Natural killer cell treated with Interleukin-12 subunit alpha and Interleukin-12 subunit beta and Interleukin-15 and Interleukin-18, amount 100 ng/mL, for 72 hours (primary cell): ENCODE measurements around the gene AKAP9. TPM values are rescaled to one million over a fixed set of nuclear protein-coding genes. Genes with fewer than 3 reads are reported as not detected.
"Not testable (repeated sequence)": the region's sequence is repeated elsewhere in the genome, so short reads cannot be mapped to it uniquely, and the experiment has no call there.

Source experiments
- ATAC-seq, 2 donors: fragments of 150-1000 bp; cut with Tn5 transposase in 1 of 2; sonication (Bioruptor Pico), chemical (Tn5 transposase) in 1 of 2; 2 replicates each; pipeline ENCODE4 v1.10.0; 2021
- DNase-seq: peaks from one replicate; pipeline ENCODE4 v3.0.0; 2022; ENCODE audit warnings: low spot score
- H3K27ac Mint-ChIP-seq, 2 donors: 1 replicate in 1 of 2; 2 replicates in 1 of 2; pipeline ENCODE4 v1.8.0; 2022; ENCODE audit warnings: mixed read lengths in 2 of 2, mild to moderate bottlenecking in 1 of 2, moderate library complexity in 1 of 2
- H3K27me3 Mint-ChIP-seq, 2 donors: 1 replicate in 1 of 2; 2 replicates in 1 of 2; pipeline ENCODE4 v1.8.0; 2022; ENCODE audit warnings: mixed read lengths in 2 of 2
- H3K36me3 Mint-ChIP-seq: one replicate; pipeline ENCODE4 v1.8.0; 2022; ENCODE audit warnings: mixed read lengths
- H3K4me1 Mint-ChIP-seq, 2 donors: 1 replicate in 1 of 2; 2 replicates in 1 of 2; pipeline ENCODE4 v1.8.0; 2022; ENCODE audit warnings: low read depth in 2 of 2, mixed read lengths in 2 of 2, mild to moderate bottlenecking in 1 of 2
- H3K4me3 Mint-ChIP-seq: one replicate; pipeline ENCODE4 v1.8.0; 2022; ENCODE audit warnings: mixed read lengths
- H3K9me3 Mint-ChIP-seq: 2 replicates; pipeline ENCODE4 v1.8.0; 2022; ENCODE audit warnings: mixed read lengths
- total RNA-seq, 2 donors: library from RNA; stranded (reverse); gene quantifications; one replicate each; pipeline ENCODE4 v1.2.3, GENCODE V29; 2022

The AKAP9 gene
- total RNA-seq, 2 donors from 2014 or later, result 39.1 to 51.9 TPM

DNA sequence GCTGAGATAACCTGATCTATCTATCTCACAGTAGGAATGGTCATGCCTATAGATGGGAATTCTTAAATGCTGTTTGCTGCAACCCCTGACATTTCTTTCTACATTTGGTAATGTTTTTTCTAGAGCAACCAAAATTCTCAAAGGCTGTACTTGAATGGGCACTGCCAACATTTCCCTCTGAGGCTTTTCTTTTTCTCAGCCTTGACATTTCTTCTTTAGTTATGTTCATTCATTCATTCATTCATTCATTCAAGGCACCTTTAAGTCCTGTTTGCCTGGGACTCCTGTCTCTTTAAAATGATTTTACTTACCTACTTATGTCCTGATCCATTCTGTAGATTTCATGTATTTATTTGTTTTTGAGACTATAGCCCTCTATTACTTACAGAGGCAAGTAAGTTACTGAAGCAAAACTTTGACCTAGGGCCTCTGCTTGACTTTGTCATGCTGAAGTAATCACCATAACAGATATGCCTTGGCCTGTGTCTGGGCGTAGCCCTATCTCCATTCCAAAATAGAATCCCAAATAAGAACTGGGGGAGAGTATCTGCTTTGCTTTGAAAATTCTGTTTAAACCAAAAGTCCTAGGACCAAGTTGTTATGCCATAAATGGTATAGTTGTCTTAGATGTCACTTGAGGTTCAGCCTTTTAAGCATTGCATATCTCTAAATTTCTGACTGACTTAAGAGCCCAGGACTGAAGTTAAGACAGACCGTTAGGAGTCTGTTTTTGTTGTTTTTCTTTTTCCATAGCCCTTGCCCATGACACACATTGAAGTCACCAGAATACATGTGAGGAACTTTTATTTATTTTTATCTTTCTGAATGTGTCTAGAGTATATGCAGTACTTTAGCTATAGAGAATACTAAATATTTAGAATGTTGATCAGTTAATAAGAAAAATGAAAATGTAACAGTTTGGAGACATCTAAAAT lies 59.2 kb downstream of the AKAP9 start:
- ATAC-seq (no peak), DNase-seq (no peak)
- H3K9me3 Mint-ChIP-seq, result peaks cover under 1% of the 10 kb centered on the region
- H3K27ac Mint-ChIP-seq, result no peak overlapping the region
- H3K4me1 Mint-ChIP-seq, result peaks cover 0 to 2% of the 10 kb centered on the region in 2 donors
- peaks cover 29% of the 10 kb centered on the region for H3K36me3 Mint-ChIP-seq
- no peaks in the 10 kb centered on the region for H3K27me3 Mint-ChIP-seq
- H3K4me3 Mint-ChIP-seq, result no peak overlapping the region

DNA sequence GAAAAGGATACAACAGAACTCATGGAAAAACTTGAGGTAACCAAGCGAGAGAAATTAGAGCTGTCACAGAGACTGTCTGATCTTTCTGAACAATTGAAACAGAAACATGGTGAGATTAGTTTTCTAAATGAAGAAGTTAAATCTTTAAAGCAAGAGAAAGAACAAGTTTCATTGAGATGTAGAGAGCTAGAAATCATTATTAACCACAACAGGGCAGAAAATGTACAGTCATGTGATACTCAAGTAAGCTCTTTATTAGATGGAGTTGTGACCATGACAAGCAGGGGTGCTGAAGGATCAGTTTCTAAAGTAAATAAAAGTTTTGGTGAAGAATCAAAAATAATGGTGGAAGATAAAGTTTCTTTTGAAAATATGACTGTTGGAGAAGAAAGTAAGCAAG lies 62.1 kb downstream of the AKAP9 start:
- Mint-ChIP-seq H3K9me3 (peaks cover 4% of the 10 kb centered on the region), H3K4me3 (no peak overlapping the region)
- ATAC-seq, result no peak

DNA sequence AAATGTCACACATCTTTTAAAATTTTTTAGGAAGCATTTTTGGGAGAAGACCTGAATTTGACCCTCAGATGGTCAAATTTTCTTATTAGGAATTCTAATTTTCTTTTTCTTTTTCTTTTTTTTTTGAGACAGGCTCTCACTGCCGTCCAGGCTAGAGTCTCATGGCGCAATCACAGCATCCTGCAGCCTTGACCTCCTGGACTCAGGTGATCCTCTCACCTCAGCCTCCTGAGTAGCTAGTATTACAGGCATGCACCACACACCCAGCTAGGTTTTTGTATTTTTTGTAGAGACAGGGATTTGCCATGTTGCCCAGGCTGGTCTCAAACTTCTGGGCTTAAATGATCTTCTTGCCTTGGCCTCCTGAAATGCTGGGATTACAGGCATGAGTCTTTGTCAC lies 65.4 kb downstream of the AKAP9 start:
- Mint-ChIP-seq H3K36me3 (peaks cover 34% of the 10 kb centered on the region), H3K27ac (no peak overlapping the region)
- no peak for ATAC-seq

More for the DNA sequence above, 62.1 kb downstream of the AKAP9 start:
- peaks cover 35% of the 10 kb centered on the region for H3K36me3 Mint-ChIP-seq
- H3K4me1 Mint-ChIP-seq, result peaks cover 0 to 5% of the 10 kb centered on the region in 2 donors
- H3K27me3 Mint-ChIP-seq, result no peaks in the 10 kb centered on the region
- H3K27ac Mint-ChIP-seq, result no peak overlapping the region
- no peak for DNase-seq

DNA sequence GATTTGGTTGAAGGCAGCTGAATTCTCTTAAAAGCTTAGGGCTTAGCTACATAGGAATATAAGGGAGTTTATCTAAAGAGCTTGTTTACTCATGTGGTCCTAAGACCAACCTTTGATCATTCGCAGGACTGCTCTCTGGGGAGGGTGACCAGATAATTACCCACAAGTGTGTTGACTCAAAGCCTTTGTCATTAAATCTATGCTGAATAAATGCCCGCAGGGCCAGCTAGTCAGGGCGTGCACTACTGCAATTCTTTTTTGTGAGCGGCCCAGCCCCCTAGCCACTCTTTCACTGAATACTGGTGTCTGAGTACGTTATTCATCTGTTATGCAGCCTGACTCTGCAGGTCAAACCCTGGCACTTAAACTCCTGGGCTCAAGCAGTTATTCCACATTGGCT lies 69.6 kb downstream of the AKAP9 start:
- Mint-ChIP-seq H3K27me3 (no peaks in the 10 kb centered on the region), H3K27ac (no peak overlapping the region), H3K4me1 (peaks cover 0 to under 1% of the 10 kb centered on the region in 2 donors), H3K4me3 (no peak overlapping the region), H3K36me3 (peaks cover 33% of the 10 kb centered on the region), H3K9me3 (peaks cover under 1% of the 10 kb centered on the region)
- ATAC-seq, result no peak
- no peak for DNase-seq

More for the DNA sequence above, 65.4 kb downstream of the AKAP9 start:
- Mint-ChIP-seq H3K9me3 (peaks cover 4% of the 10 kb centered on the region), H3K27me3 (no peaks in the 10 kb centered on the region), H3K4me3 (no peak overlapping the region), H3K4me1 (peaks cover 0 to 5% of the 10 kb centered on the region in 2 donors)
- no peak for DNase-seq

DNA sequence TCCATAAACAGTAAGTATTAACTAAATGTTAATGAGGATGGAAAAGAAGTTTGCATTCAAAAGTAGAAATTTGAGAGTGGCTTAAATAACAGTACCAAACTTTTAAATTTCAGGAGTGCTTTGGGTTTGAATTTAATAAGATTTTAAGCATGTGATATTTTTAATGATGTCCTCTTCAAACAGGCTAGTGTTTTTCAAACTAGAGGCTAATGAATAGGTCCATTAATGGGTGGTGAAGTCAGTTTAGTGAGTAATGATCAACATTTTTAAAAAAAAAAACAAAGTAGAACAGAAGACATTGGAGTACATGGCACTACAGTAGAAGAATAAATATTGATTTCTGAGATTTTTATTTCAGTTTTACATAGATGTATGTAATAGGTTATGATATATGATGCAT lies 72.9 kb downstream of the AKAP9 start:
- DNase-seq (no peak), ATAC-seq (no peak)
- peaks cover 30% of the 10 kb centered on the region for H3K36me3 Mint-ChIP-seq
- no peak overlapping the region for H3K27ac Mint-ChIP-seq
- no peak overlapping the region for H3K4me3 Mint-ChIP-seq
- no peaks in the 10 kb centered on the region for H3K9me3 Mint-ChIP-seq
- H3K4me1 Mint-ChIP-seq, result no peaks in the 10 kb centered on the region
- no peaks in the 10 kb centered on the region for H3K27me3 Mint-ChIP-seq

DNA sequence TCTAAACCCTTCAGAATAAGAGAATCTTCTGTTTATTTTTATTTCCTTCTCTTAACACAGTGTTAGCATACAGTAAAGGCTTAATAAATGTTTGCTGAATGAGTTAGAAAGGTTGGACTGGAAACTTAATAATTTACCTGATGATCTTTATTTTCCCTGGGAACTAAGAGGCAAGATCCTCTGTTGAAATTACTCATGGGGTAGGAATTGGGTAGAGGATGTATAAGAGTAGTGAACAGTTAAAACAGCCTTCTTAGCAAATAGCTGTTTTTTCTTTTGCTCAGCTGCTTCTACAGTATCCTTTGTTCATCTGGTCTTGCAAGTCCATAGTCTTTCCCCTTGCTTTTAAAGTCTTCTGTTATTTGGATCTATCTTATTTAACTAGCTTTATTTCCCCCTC lies 80.0 kb downstream of the AKAP9 start:
- Mint-ChIP-seq H3K36me3 (peaks cover 14% of the 10 kb centered on the region), H3K4me1 (no peaks in the 10 kb centered on the region), H3K9me3 (no peaks in the 10 kb centered on the region), H3K4me3 (no peak overlapping the region), H3K27me3 (no peaks in the 10 kb centered on the region), H3K27ac (no peak overlapping the region)
- ATAC-seq, result no peak
- no peak for DNase-seq

DNA sequence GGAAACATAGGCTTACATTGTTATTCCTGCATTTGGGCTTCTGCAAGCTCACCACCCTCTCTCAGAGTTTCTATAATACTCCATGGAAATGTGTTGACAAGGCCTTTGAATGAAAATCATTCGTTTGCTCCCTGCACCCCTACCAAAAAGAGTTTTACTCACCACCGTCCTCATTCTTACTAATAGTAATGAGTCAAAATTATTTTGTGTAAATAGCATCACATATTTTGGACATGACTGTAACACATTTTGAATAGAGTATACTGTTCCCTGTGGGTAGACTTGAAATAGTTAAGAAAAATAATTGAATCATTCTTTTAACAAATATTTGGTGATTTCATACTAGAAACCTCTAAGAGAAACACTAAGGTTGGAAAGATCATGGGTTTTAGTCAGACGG lies 84.6 kb downstream of the AKAP9 start:
- H3K27me3 Mint-ChIP-seq, result no peaks in the 10 kb centered on the region
- DNase-seq (no peak), ATAC-seq (no peak)
- H3K4me1 Mint-ChIP-seq, result peaks cover 0 to 3% of the 10 kb centered on the region in 2 donors
- peaks cover 15% of the 10 kb centered on the region for H3K36me3 Mint-ChIP-seq
- no peak overlapping the region for H3K4me3 Mint-ChIP-seq
- no peak overlapping the region for H3K27ac Mint-ChIP-seq
- H3K9me3 Mint-ChIP-seq, result no peaks in the 10 kb centered on the region

DNA sequence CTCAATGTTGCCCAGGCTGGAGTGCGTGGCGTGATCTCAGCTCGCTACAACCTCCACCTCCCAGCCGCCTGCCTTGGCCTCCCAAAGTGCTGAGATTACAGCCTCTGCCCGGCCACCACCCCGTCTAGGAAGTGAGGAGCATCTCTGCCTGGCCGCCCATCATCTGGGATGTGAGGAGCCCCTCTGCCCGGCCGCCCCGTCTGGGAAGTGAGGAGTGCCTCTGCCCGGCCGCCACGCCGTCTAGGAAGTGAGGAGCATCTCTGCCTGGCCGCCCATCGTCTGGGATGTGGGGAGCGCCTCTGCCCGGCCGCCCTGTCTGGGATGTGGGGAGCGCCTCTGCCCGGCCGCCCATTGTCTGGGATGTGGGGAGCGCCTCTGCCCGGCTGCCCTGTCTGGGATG lies 86.0 kb downstream of the AKAP9 start:
- not testable (repeated sequence) for ATAC-seq, H3K9me3 Mint-ChIP-seq, DNase-seq, H3K27ac Mint-ChIP-seq, H3K27me3 Mint-ChIP-seq, H3K4me1 Mint-ChIP-seq, H3K4me3 Mint-ChIP-seq
- peaks cover 15% of the 10 kb centered on the region for H3K36me3 Mint-ChIP-seq

DNA sequence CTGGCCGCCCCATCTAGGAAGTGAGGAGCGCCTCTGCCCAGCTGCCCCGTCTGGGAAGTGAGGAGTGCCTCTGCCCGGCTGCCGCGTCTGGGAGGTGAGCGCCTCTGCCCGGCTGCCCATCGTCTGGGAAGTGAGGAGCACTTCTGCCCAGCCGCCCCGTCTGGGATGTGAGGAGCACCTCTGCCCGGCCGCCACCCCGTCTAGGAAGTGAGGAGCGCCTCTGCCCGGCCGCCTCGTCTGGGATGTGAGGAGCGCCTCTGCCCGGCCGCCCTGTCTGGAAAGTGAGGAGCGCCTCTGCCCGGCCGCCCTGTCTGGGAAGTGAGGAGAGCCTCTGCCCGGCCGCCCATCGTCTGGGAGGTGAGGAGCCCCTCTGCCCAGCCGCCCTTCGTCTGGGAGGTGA lies 86.5 kb downstream of the AKAP9 start:
- ATAC-seq, H3K27ac Mint-ChIP-seq, H3K27me3 Mint-ChIP-seq, H3K9me3 Mint-ChIP-seq, H3K4me1 Mint-ChIP-seq, DNase-seq, H3K4me3 Mint-ChIP-seq: not testable (repeated sequence)
- peaks cover 15% of the 10 kb centered on the region for H3K36me3 Mint-ChIP-seq

DNA sequence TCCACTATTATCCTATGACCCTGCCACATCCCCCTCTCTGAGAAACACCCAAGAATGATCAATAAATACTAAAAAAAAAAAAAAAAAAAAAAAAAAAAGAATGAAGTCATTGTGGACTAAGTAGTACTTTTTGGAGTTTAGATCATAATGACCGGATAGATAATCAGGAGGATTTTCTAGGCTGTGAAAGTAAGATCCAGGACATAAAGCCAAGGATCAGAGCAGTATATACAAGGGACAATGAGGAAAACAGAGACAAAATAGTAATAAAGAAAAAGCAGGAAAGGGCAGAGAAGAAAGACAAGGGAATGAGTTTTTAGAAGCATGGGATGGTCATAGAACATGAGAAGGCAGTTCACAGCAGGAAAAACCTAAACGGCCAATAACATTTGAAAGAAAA lies 87.6 kb downstream of the AKAP9 start:
- peaks cover 0 to 3% of the 10 kb centered on the region in 2 donors for H3K4me1 Mint-ChIP-seq
- ATAC-seq (no peak), DNase-seq (no peak)
- peaks cover 13% of the 10 kb centered on the region for H3K36me3 Mint-ChIP-seq
- no peak overlapping the region for H3K4me3 Mint-ChIP-seq
- no peaks in the 10 kb centered on the region for H3K27me3 Mint-ChIP-seq
- H3K9me3 Mint-ChIP-seq, result no peaks in the 10 kb centered on the region
- no peak overlapping the region for H3K27ac Mint-ChIP-seq

DNA sequence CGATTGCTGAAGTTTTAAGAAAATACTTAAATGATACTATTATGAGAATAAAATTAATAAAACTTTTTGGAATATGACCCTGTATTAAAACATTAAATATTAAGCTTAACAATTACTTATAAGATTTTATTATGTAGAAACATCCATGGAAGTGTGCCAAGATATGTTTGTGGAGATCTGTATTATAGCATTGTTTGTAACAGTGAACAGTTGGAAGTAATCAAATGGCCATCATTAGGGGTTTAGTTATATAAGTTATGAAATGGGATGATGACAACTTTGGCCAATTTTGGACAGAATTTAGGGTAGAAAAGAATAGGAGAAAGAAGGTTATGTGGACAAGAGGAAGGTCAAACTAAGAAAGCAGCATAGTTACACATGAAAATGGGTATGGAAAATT lies 88.0 kb downstream of the AKAP9 start:
- no peak for ATAC-seq

DNA sequence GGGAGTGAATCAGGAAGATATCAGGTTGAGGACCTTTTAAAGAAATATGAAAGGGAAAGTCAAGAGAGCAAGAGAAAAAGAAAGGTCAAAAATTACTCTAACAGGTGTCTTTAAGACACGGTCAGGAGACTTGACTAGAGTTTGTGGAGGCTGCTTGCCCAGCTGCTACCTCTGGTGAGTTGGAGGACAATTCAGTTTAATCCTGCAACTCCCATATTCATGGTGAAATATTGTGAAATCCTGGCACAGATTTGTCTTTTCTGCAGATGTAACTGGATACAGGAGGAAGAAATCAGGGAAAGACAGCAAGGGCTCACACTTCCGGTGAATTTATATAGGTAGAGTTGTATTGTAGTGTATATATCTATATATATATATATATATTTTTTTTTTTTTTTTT lies 93.5 kb downstream of the AKAP9 start:
- H3K27ac Mint-ChIP-seq, result no peak overlapping the region
- no peaks in the 10 kb centered on the region for H3K36me3 Mint-ChIP-seq
- H3K9me3 Mint-ChIP-seq, result no peaks in the 10 kb centered on the region

More for the DNA sequence above, 88.0 kb downstream of the AKAP9 start:
- Mint-ChIP-seq H3K4me1 (peaks cover 0 to 3% of the 10 kb centered on the region in 2 donors), H3K4me3 (no peak overlapping the region), H3K36me3 (peaks cover 9% of the 10 kb centered on the region), H3K27ac (no peak overlapping the region), H3K9me3 (no peaks in the 10 kb centered on the region), H3K27me3 (no peaks in the 10 kb centered on the region)
- DNase-seq, result no peak

DNA sequence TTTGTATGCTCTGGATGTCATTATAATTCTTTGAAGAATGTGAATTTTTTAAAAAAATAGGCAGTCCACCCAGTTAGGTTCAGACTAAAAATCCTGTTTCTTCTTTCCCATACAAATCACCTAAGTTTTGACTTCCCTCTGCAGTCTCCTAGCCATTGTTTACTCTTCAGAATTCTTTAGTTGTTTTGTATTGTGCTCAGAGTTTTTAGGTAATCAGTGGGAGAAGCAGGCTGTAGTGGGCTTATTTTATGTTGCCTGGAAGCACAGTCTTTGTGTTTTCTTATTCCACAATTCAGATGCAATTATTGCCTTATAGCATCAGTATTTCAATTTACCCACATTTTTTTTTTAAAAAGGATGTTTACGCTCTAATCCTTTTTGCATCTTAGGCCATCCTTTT lies 94.9 kb downstream of the AKAP9 start:
- Mint-ChIP-seq H3K36me3 (peaks cover 3% of the 10 kb centered on the region), H3K9me3 (no peaks in the 10 kb centered on the region), H3K4me1 (peaks cover 0 to 3% of the 10 kb centered on the region in 2 donors), H3K4me3 (no peak overlapping the region), H3K27ac (no peak overlapping the region), H3K27me3 (no peaks in the 10 kb centered on the region)
- DNase-seq, result no peak
- ATAC-seq, result no peak

More for the DNA sequence above, 93.5 kb downstream of the AKAP9 start:
- peaks cover 0 to 3% of the 10 kb centered on the region in 2 donors for H3K4me1 Mint-ChIP-seq
- DNase-seq, result no peak
- no peak for ATAC-seq
- no peaks in the 10 kb centered on the region for H3K27me3 Mint-ChIP-seq
- no peak overlapping the region for H3K4me3 Mint-ChIP-seq

DNA sequence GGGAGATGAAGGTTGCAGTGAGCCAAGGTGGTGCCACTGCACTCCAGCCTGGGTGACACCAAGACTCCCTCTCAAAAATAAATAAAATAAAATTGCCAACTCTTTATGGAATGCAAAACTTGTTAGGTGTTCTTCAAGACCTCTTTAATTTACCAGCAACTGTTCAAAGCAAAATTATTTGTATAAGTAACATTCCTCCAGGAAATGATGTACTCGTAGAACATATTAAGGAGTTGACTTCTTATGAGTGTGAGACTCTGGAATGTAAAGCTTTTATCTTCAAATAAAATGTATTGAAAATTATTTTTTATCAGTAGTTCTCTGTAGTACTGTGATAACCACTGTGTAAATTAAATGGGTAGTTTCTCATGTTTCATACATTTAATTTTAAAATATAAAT lies 99.2 kb downstream of the AKAP9 start:
- no peaks in the 10 kb centered on the region for H3K27me3 Mint-ChIP-seq
- ATAC-seq, result no peak
- no peaks in the 10 kb centered on the region for H3K9me3 Mint-ChIP-seq
- H3K36me3 Mint-ChIP-seq, result peaks cover 8% of the 10 kb centered on the region
- no peak overlapping the region for H3K4me3 Mint-ChIP-seq
- H3K27ac Mint-ChIP-seq, result no peak overlapping the region
- no peak for DNase-seq
- no peaks in the 10 kb centered on the region for H3K4me1 Mint-ChIP-seq
